HG02852 (cell line): Measurements from ENCODE around the gene CCDC87.
"Not testable (repeated sequence)": the region's sequence is repeated elsewhere in the genome, so short reads cannot be mapped to it uniquely, and the experiment has no call there.

Experiments used
- ATAC-seq: cut with Tn5 transposase; IDR thresholded peaks from one replicate; pipeline ENCODE4 v1.9.1; 2021; ENCODE audit warnings: mild to moderate bottlenecking, moderate library complexity; ENCODE audit not compliant: unreplicated experiment

CCDC87 gene

DNA sequence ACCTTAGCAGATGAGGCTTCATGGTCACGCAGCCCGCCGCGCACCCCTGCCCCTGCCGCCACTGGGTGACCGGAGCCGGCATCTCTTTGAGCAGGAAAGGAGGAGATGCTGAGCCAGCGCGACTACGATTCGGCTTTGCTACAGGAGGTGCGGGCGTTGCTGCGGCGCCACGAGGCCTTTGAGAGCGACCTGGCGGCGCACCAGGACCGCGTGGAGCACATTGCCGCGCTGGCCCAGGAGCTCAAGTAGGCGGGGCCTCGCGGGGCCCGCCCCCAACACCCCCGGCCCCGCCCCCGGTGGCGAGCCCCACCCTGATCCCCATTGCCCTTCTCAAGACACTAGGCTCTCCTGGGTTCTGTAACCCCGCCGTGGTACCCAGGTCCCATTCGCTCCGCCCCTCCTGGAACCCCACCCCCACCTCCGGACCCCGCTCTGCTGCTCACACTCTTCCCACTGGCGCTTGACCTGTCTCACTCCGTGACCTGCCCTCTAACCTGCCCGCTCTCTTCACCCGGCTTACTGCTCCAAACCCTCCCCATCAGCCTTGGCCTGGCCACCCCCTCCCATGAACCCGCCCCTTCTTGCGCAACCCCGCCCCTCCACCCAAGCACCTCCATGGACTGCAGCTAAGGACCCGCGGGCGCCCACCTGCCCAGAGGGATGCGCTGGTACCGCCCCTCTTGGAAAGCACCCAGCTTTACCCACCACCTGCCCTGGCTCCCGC, 33.6 kb downstream of the CCDC87 start:
- ATAC-seq: no peak

DNA sequence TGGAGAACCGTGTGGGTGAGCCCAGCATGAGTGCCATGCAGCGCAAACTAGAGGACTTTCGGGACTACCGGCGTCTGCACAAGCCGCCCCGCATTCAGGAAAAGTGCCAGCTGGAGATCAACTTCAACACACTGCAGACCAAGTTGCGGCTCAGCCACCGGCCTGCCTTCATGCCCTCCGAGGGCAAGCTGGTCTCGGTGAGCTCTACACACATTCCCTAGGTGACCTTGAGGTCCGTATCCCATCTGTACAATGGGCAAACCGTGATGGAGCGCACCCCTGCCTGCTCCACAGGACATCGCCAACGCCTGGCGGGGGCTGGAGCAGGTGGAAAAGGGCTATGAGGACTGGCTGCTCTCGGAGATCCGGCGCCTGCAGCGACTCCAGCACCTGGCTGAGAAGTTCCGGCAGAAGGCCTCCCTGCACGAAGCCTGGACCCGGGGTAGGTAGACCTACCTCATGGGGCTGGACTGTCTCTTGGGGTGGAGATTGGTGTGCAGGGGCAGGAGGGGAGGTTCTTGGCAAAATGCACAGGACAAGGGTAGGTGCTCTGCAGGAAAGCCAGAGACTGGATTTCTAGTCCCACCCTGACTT, 35.0 kb downstream of the CCDC87 start:
- no peak for ATAC-seq

DNA sequence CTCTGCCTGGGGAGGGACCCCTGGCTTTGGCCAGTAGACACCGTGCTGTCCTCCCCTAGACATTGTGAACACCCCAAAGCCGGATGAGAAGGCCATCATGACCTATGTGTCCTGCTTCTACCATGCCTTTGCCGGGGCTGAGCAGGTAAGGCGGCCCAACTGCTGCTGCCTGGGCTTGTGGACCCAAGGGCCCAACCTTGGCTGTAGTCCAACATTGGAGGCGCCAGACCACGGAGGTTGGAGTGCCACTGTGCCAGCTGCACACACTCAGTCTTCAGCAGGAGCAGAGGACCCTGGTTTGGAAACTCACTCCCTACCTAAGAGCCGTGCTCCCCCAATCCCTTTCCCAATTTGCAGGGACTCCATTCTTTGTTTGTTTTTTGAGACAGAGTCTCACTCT, 36.8 kb downstream of the CCDC87 start:
- ATAC-seq: no peak

DNA sequence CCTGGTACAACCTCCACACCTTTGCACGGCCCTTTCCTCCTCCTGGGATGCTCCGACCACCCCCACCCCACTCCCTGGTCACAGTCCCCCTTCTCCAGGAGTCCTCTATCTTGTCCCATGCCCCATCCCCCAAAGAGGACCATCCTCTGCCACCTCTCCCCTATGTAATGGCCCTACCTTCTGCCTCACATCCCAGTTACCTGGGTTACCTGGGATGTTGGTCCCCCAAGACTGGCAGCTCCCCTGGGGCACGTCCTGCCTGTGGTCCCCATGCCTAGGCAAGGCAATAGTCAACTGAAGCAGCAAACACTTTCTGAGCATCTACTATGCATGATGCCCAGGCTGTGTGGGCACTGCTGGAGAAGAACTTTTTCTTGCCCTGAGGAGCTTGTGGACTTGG, 37.4 kb downstream of the CCDC87 start:
- ATAC-seq: no peak

DNA sequence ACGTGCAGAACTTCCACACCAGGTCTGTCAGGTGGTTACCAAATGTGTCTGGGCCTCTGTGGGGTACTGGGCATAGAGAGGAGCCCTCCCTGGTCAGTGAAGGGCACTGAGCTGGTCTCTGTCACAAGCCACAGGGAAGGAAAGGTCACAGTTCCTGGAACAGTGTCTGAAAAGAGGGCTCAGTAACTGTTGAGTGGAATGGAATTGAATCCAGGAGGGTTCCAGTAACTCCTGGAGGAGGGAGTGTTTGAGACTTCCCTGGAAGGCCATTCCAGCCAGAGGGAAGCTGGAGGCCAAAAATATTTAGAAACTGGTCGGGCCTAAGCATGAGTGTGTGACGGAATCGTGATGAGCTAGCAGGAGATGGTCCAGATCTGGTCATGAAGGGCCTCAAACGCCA, 38.3 kb downstream of the CCDC87 start:
- no peak for ATAC-seq

DNA sequence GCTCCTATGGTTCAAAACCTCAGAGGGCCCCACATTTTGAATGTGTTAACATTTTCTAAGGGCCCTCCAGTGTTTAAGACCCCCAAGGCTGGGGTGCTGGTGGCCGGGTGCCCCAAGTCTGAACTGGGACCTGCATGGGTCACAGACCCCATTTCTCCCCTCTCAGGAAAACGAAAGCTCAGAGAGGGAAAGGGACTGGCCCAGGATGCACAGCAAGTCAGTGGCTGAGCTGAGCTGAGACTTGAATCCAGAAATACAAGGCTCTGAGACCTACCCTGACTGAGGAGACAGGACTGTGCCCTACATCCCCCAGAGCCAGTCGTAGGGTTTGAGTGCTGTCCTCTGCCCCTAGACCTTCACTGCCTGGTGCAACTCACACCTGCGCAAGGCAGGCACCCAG, 42.0 kb downstream of the CCDC87 start:
- no peak for ATAC-seq

DNA sequence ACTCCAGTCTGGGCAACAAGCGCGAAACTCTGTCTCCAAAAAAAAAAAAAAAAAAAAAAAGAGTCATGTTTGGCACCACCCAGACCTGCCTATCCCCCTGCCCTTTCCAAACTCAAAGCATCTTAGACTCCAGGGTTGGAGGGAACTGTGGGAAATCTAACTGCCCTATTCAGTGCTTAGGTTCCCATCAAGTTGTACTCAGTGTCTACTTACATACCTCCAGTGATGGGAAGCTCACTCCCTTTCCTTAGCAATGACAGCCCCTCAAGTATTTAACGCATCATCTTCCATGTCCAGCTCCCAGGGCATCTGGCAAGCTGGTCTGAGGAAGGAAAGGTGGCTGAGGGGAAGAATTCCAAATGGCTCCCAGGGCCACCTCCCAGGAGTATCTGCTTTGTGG, 43.2 kb downstream of the CCDC87 start:
- ATAC-seq: no peak

DNA sequence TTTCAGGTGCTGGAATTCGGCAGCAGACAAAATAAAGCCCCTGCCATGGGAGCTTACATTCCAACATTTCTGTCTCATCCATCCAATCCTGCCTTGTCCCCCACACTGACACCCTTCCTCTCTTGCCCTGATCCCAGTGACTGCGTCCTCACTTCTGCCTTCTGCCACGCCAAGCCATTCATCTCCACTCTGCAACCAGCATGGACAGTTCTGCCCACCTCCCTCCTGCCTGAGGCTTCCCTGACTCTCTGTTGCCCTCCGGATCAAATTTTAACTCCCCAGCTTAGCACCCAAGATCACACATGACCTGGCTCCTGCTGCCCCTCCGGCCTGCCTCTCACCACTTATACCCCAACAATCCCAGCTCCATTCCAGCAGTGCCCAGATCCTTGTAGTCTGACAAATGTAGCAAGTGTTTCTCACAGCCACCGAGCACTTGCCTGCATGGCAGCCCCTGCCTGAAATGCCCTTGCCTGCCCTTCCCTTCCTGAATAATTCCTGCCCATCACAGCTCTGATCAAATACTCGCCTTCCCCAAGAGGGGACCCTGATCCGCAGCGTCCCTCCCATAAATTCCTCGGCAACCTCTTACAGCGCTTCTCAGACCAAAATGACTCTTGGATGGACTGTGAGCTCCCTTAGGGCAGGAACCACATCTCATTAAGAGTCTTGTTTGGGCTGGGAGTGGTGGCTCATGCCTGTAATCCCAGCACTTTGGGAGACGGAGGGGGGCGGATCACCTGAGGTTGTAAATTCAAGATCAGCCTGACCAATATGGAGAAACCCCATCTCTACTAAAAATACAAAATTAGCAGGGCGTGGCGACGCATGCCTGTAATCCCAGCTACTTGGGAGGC, 43.9 kb downstream of the CCDC87 start:
- no peak for ATAC-seq

DNA sequence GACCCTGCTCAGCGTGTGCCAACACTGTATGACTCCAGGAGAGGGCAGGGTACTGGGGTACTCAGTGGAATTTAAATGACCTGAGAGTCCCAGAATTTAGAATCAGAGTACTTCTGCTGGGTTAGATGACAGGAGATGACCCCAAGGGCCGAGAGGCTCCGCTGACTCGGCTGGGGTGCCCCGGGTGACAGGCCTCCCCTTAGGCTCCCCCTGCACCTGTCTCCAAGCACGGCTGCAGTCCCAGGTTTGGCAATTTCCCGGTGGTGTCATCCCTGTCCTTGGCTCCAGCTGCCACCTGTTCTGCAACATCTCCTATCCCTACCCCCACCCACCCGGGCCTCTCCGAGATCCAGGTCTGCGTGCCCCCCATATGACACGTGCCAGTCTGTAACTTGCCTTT, 44.8 kb downstream of the CCDC87 start:
- ATAC-seq: no peak

DNA sequence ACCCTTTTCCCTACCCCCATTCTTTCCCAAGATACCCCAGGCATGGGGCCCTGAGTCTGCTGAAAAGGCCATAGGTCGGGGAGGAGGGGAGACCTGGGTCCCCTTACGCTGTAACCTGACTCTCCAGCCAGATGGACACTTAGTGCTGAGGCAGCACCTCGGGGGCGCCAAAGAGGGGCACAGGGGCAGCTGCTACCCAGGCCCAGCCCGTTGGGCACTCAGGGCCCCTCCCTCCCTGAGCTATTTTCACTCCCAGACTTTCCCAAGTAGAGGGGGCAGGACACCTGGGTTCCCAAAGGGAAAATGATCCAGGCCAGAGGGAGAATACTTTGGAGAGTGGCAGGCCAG, 45.2 kb downstream of the CCDC87 start:
- no peak for ATAC-seq

DNA sequence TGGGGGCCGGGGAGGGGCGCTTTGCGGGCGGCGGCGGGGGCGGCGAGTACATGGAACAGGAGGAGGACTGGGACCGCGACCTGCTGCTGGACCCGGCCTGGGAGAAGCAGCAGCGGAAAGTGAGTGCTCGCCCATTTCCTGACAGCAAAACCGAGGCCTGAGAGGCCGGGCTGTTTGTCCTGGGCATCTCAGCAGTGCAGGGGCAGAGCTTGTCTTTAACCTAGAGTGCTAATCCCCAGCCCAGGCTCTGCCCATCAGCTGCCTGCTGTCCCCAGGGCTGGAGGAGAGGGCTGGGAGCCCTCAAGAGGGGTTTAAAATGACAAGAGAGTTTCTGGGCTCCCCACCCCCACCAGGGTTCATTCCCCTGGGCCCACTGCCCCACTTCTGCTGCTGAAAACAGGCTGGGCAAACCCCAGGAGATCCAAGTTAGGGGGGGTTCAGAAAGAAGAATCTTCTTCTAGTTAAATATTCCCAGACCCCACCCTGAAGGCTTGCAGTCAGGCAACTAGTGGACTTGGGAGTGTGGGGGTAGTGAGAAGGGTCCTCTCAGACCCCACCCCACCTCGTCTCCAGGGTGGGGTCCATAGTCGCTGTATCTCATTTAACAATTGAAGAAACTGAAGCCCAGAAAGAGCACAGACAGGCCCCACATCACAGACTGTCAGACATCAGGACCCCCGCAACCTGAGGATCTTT, 45.7 kb downstream of the CCDC87 start:
- ATAC-seq: no peak

DNA sequence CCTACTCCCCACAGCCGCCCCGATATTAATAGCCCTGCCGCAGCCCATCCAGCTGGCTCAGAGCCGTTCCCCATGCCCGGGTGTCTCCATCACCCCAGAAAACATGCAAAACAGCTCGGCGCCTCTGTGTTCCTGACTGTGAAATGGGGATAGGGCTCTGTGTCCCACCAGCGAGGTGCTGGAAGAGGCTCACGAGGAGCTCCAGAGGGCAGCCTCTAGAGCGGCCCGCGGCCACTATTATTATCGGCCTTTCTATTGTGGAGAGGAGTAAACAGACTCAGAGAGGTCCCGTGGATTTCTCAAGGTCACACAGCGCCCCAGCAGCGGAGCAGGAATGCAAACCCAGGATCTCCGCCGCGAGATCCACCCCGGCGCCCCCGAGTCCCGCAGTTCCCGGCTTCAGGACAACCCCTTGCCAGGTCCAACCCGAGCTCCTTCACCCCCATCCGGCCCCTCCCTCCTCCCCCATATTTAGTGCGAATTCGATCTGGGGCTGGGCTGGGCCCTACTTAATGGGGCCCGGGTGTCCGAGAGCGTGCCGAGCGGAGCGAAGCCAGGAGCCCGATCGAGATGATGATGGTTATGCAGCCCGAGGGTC, 46.4 kb downstream of the CCDC87 start, which contains the start of gene ACTN3:
Gene ACTN3 (plus strand): TSS at position 536 of the 598 bp plus-strand sequence. CDS start 35 bp downstream, at position 571.
- no peak for ATAC-seq

DNA sequence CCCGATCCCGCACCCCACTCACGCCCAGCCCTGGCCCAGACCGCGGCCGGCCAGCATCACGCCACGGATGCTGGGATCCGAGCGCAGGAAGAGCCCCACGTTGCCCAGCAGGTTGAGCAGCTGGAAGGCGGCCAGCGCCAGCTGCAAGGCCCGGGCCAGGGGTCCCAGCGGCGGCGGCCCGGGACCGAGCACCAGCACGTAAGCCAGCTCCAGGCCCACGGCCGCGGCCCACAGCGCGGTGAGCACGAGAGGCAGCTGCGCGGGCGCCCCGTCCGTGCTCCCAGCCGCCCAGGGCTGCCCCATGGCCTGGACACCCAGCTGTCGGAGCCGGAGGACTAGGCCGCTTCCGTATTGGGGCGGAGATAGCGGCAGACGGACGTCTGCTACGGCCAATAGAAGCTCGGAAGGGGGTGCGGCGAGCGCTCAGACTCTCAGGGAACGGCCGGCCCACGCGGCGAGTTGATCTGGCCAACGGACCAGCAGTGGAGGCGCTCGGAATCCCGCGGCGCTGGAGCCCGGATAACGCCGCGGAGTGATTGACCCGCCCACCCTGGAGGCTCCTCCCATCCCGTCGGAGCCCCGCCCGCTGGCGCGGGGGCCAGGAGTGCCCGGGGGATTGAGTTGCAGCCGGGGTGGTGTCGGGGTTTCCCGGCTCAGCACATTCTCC, 47.0 kb downstream of the CCDC87 start, which contains the start of gene ZDHHC24:
Gene ZDHHC24 (minus strand): TSS at position 348 of the 667 bp plus-strand sequence. CDS start 45 bp downstream, at position 303.
- ATAC-seq: peak; percentile 88

DNA sequence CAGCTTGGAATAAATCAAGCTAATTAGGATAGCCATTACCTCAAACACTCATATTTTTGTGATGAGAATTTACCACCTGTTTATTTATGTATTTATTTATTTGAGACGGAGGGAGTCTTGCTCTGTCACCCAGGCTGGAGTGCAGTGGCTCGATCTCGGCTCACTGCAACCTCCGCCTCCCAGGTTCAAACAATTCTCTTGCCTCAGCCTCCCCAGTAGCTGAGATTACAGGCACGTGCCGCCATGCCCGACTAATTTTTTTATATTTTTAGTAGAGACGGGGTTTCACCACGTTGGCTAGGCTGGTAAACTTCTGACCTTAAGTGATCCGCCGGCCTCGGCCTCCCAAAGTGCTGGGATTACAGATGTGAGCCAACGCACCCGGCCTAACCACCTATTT, 47.9 kb downstream of the CCDC87 start:
- not testable (repeated sequence) for ATAC-seq

DNA sequence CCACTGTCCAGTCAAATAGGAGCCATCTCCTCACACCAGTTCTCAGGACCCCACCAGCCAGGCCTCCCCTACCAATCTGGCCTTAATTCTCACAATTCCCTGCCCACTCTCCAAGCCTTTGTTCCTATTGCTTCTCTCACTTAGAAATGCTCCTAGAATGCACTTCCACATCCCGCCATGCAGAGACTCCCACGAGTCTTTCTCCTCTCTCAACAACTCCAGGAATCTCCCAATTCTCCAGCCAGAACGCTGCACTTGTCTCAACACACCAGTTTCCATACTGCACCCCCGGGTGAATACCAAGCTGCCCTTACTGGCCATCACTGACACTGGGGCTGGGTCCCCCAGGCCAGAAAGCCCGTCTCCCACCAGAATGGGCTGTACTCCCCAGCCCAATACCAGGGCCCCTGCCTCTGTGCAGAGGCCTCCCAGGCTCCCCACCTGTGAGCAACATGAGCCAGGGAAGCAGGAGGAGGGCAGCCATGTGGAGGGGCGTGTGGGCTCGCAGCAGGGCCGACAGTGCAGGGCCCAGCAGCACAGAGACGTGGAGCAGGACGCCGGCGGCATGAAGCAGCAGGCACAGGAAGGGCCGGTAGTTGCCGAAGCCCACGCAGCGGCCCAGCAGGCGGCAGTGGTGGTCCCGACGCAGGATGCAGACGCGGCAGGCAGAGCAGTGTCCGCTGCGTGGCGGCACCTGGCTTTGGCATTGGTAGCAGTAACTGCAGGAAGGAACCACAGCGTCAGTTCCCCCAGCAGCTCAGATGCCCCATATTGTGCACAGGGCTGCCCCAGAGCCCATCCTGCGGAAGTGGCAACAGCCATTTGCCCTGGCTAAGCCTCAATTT, 49.4 kb downstream of the CCDC87 start:
- ATAC-seq: no peak

DNA sequence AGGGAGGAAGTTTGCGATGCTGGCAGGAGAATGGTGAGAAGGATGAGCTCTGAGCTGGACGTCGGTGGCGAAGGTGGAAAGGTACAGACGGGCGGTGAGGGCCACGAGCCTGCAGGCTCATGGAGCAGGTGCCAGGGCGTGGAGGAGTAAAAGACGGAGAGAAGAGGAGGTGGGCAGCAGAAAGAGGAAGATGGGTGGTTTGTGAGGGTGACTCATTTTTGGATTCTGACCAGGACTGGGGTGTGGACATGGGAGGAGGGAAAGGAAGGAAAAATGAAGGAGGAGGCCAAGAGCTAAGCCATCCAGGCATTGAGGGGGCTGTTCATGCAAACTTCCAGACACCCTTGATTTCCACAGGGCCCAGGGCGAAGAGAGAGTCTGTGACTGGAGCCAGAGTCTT, 50.5 kb downstream of the CCDC87 start:
- ATAC-seq: no peak

DNA sequence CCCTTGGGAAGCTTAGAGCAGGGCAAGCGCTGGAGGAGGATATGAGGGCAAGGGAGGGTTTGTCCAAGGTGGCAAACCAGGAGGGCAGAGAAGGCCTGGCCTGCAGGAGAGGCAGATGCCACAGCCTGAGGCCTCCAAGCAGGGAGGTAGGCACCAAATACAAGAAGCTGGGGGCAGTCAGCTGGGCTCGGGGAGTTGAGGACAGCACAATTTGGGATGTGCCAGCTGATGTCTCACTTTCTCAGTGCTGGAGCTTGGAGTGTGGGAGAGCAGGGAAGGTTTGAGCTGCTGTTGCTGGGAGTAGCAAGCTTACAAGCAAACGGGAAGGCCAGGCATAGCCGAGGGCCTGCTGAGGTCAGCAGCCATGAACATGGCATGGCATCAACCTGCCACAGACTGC, 51.0 kb downstream of the CCDC87 start:
- no peak for ATAC-seq

DNA sequence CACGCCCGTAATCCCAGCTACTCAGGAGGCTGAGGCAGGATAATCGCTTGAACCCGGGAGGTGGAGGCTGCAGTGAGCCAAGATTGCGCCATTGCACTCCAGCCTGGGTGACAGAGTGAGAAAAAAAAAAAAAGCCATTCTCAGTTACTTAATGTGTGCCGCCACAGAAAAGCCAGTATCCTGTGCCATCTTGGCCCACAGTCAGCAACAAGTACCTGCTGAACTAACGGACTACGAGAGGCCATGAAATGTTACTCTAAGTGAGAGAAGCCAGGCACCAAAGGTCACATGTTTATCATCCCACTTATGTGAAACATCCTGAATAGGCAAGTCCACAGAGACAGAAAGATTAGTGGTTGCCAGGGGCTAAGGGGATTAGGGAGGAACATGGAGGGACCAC, 52.3 kb downstream of the CCDC87 start:
- not testable (repeated sequence) for ATAC-seq
